Osteoblast (primary cell): Measurements from ENCODE around the gene SLX4. TPM values are rescaled to one million over a fixed set of nuclear protein-coding genes. Genes with fewer than 3 reads are reported as not detected.

Source experiments
- DNase-seq: peaks from one replicate; pipeline ENCODE4 v3.0.0; 2011; ENCODE audit warnings: low spot score, mixed read lengths; ENCODE audit not compliant: insufficient read length; ENCODE audit errors: missing footprints
- H2AFZ ChIP-seq: 2 replicates; pipeline ENCODE4 v1.6.0; 2011; ENCODE audit warnings: mild to moderate bottlenecking, low read length
- H3K27ac ChIP-seq: 2 replicates; pipeline ENCODE4 v1.5.1; 2011; ENCODE audit warnings: mild to moderate bottlenecking, low read depth, low read length, moderate library complexity
- H3K27me3 ChIP-seq: 2 replicates; pipeline ENCODE4 v1.6.0; 2012; ENCODE audit warnings: mild to moderate bottlenecking, control low read depth, inconsistent platforms, low read length, moderate library complexity; ENCODE audit not compliant: insufficient read depth
- H3K36me3 ChIP-seq: 2 replicates; pipeline ENCODE4 v1.5.1; 2011; ENCODE audit warnings: mild to moderate bottlenecking, low read length, control low read depth, moderate library complexity; ENCODE audit not compliant: insufficient read depth
- H3K4me1 ChIP-seq: 2 replicates; pipeline ENCODE4 v1.5.1; 2011; ENCODE audit warnings: mild to moderate bottlenecking, low read length, control low read depth, moderate library complexity; ENCODE audit not compliant: insufficient read depth
- H3K4me2 ChIP-seq: 2 replicates; pipeline ENCODE4 v1.6.0; 2011; ENCODE audit warnings: mild to moderate bottlenecking, low read length; ENCODE audit not compliant: insufficient read depth
- H3K4me3 ChIP-seq: fragments of 200-600 bp; sonication (generic); 3 replicates; pipeline ENCODE4 v1.5.1; 2012; ENCODE audit warnings: mild to moderate bottlenecking, low read length, inconsistent platforms; ENCODE audit not compliant: insufficient read depth
- H3K79me2 ChIP-seq: 2 replicates; pipeline ENCODE4 v1.6.0; 2012; ENCODE audit warnings: mild to moderate bottlenecking, low read length, control low read depth, inconsistent platforms; ENCODE audit not compliant: insufficient read depth
- H3K9me3 ChIP-seq: 2 replicates; pipeline ENCODE4 v1.5.1; 2011; ENCODE audit warnings: low read depth, low read length, control low read depth
- H4K20me1 ChIP-seq: 2 replicates; pipeline ENCODE4 v1.6.0; 2012; ENCODE audit warnings: mild to moderate bottlenecking, low read length, control low read depth; ENCODE audit not compliant: insufficient read depth
- total RNA-seq: library from RNA; depleted of rRNA; stranded (reverse); fragments of >200 nt; gene quantifications from 2 replicates; pipeline ENCODE4 v1.2.3, GENCODE V29; 2012
- TF ChIP-seq, protein P1 (sequence below): IDR thresholded peaks from 2 replicates; pipeline ENCODE4 v1.5.1; 2011; ENCODE audit warnings: mild to moderate bottlenecking, low read depth, low read length, moderate library complexity; ENCODE audit errors: extremely low read depth

Gene SLX4
- total RNA-seq, 1 donor = 4.0 TPM

DNA sequence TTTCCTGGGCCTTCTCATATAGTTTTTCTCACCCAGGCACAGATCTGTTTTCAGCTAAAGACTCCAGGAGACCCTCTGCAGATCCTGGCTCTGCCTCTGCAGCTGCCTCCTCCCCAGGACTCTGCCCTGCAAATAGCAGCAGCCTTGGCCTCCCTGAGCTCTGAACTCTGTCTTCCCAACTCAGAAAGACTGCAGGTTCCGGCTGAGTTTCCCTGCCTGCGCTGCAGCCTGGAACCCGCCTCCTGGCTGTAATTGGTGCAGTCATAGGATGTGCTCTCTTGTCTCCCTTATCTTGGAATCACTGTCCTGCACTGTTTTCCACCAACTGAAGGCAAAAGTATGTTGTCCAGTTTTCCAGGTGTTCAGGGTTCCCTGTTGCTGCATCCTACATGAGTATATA lies 28.8 kb upstream of the SLX4 start:
- DNase-seq = no peak
- Histone ChIP-seq H2AFZ (no peak overlapping the region), H3K27me3 (no peaks in the 10 kb centered on the region)

DNA sequence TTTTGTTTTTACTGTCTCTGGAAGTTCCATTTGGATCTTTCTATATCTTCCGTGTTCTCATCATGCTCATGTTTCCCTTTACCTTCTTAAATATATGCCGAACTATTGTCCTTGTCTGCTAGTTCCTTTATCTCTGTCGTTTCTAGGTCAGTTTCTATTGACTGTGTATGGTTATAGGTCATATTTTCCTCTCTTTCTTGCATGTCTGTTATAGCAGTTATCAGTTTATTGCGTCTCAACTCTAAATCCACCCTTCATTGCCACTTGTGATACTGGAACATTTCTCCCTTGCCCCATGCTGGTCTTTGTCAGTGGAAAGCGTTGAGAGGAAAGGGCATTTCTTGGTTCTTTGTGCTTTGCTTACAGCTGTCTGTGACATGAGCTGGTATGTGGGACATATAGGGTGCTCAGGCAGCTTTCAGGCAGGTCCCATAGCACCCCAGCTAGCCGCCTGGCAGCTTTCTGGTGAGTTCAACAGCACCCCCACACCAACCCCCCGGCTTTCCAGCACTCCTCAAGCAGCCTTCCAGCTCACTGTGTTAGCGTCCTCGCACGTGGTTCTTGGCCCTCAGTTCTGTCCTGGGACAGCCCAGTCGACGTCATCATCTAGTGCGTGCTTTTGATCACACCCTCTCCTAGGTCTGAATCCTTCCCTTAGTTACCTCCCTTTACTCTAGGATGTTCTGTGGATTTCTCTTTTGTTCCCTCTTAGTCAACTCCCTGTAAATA lies 27.7 kb upstream of the SLX4 start:
- TF ChIP-seq, protein P1, sequence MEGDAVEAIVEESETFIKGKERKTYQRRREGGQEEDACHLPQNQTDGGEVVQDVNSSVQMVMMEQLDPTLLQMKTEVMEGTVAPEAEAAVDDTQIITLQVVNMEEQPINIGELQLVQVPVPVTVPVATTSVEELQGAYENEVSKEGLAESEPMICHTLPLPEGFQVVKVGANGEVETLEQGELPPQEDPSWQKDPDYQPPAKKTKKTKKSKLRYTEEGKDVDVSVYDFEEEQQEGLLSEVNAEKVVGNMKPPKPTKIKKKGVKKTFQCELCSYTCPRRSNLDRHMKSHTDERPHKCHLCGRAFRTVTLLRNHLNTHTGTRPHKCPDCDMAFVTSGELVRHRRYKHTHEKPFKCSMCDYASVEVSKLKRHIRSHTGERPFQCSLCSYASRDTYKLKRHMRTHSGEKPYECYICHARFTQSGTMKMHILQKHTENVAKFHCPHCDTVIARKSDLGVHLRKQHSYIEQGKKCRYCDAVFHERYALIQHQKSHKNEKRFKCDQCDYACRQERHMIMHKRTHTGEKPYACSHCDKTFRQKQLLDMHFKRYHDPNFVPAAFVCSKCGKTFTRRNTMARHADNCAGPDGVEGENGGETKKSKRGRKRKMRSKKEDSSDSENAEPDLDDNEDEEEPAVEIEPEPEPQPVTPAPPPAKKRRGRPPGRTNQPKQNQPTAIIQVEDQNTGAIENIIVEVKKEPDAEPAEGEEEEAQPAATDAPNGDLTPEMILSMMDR = no peak
- Histone ChIP-seq H3K4me1 (no peaks in the 10 kb centered on the region), H3K27me3 (no peaks in the 10 kb centered on the region), H2AFZ (no peak overlapping the region), H3K4me3 (no peak overlapping the region), H3K79me2 (peaks cover 15% of the 10 kb centered on the region), H3K27ac (no peak overlapping the region), H3K4me2 (no peak overlapping the region), H4K20me1 (peaks cover 12% of the 10 kb centered on the region), H3K9me3 (no peaks in the 10 kb centered on the region), H3K36me3 (no peaks in the 10 kb centered on the region)
- no peak for DNase-seq

More for the DNA sequence above, 28.8 kb upstream of the SLX4 start:
- no peak overlapping the region for H3K27ac ChIP-seq
- no peaks in the 10 kb centered on the region for H3K4me1 ChIP-seq
- H3K4me2 ChIP-seq = no peak overlapping the region
- H4K20me1 ChIP-seq = peaks cover 9% of the 10 kb centered on the region
- peaks cover 13% of the 10 kb centered on the region for H3K79me2 ChIP-seq
- H3K4me3 ChIP-seq = no peak overlapping the region
- TF ChIP-seq, protein P1 = no peak
- no peaks in the 10 kb centered on the region for H3K36me3 ChIP-seq
- H3K9me3 ChIP-seq = no peaks in the 10 kb centered on the region

DNA sequence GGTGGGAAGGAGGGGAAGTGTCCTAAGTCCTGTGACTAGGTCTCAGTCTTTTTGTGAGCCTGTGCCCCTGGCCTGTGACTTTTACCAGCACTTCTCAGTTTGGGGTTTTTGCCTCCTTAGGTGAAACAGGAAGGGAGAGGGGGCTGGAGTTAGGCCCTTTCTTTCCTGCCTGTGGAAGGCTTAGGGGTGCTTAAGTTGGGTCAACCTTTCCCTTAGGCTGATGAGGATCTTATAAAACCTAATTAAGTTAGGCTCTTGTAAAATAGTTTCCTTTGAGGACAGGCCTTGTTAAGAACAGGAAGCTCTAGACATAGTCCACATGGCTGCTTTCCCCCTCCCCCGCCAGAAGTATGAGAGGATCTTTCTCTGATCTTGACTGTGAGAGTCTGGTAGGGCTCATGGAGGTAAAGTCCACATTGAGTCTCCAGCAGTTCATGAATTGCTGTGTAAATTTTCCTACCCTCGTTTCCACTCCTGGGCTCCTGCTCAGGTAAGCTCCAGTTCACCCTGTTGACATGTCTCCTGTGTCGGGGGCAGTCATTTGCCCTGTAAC lies 26.0 kb upstream of the SLX4 start:
- H3K9me3 ChIP-seq = no peaks in the 10 kb centered on the region
- no peak overlapping the region for H2AFZ ChIP-seq
- no peak overlapping the region for H3K4me2 ChIP-seq
- TF ChIP-seq, protein P1 = no peak
- H3K4me1 ChIP-seq = no peaks in the 10 kb centered on the region
- no peak for DNase-seq
- no peaks in the 10 kb centered on the region for H3K27me3 ChIP-seq
- no peak overlapping the region for H3K4me3 ChIP-seq
- H3K36me3 ChIP-seq = no peaks in the 10 kb centered on the region
- no peak overlapping the region for H3K27ac ChIP-seq
- peaks cover 15% of the 10 kb centered on the region for H3K79me2 ChIP-seq
- peaks cover 9% of the 10 kb centered on the region for H4K20me1 ChIP-seq

DNA sequence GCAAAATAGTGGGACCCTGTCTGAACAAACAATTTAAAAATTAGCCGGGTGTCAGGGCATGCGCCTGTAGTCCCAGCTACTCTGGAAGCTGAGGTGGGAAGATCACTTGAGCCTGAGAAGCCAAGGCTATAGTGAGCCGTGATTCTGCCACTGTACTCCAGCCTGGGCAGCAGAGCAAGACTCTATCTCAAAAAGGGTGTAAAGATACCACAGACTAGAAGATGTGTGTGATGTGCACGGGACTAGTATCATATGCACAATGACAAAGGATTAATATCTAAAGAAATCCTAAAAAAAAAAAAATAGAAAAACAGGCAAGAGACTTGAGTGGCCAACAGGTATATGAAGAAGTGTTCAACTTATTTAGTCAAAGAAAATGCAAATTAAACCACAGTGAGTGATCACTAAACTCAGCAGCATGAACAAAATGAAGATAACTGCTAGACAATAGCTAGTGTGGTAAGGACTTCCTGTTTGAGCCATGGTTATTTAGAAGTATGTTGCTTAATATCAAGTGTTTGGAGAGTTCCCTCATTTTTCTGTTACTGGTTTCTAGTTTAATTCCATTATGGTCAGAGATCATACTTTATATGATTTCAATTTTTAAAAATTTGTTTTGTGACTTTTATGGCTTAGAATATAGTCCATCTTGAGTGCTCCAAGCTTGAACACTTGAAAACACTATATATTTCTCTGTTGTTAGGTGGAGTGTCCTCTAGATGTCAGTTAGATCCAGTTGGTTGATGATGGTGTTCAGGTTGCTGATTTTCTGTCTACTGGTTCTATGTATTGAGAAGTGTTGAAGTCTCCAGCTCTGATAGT lies 14.7 kb upstream of the SLX4 start:
- H3K36me3 ChIP-seq = no peaks in the 10 kb centered on the region
- H3K27me3 ChIP-seq = no peaks in the 10 kb centered on the region
- DNase-seq = no peak
- no peaks in the 10 kb centered on the region for H3K9me3 ChIP-seq
- H3K4me2 ChIP-seq = no peak overlapping the region
- H2AFZ ChIP-seq = no peak overlapping the region
- no peak overlapping the region for H3K4me3 ChIP-seq
- H3K4me1 ChIP-seq = no peaks in the 10 kb centered on the region
- TF ChIP-seq, protein P1 = no peak
- peaks cover 10% of the 10 kb centered on the region for H4K20me1 ChIP-seq
- H3K27ac ChIP-seq = no peak overlapping the region
- peaks cover 20% of the 10 kb centered on the region for H3K79me2 ChIP-seq
